A673 (cell line): ENCODE measurements around the gene HPSE.

ENCODE experiments used
- CTCF ChIP-seq: fragments of 300-800, 200-600 bp; sonication (generic); conservative IDR thresholded peaks from 2 replicates; pipeline ENCODE4 v1.5.1; 2017; ENCODE audit warnings: low read depth, mild to moderate bottlenecking, antibody characterized with exemption, low read length, moderate library complexity, mixed read lengths
- EZH2 ChIP-seq: fragments of 200-600 bp; sonication (generic); IDR thresholded peaks from 2 replicates; pipeline ENCODE4 v1.6.1; 2017; ENCODE audit warnings: borderline replicate concordance, low read depth, mild to moderate bottlenecking, mixed read lengths, antibody characterized with exemption, low read length; ENCODE audit not compliant: poor library complexity, severe bottlenecking

GRCh38 chr4:83269256-83269655 is 65.4 kb downstream of the HPSE start:
- TF ChIP-seq CTCF (no peak), EZH2 (no peak)
